Measurements from ENCODE around the gene GFI1B. TPM values are rescaled to one million over a fixed set of nuclear protein-coding genes. Genes with fewer than 3 reads are reported as not detected.

Gene GFI1B
- polyA plus RNA-seq, 1 donor from 2014 or later, result not detected

DNA sequence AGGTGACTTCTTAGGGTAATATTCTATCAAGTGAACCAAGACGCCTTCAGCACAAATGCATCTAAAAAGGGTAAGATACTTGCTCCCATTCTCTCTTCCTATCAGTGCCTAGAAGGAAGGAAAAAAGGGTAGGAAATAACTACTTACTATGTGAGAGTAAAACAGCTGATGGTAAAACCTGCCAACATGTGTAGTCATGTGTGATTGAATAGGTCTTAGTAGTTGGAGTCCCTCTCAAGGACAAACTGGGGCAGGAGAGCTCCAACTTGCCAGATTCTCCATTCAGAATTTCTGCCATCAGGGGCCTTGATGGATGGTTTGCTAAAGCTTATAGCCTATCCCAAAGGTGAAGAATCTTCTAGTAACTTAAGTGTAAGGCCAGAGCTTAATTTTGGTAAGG, 39.3 kb upstream of the GFI1B start:
- Histone ChIP-seq H3K27ac (ENCODE audit: low read length) (no peak overlapping the region), H2AFZ (ENCODE audit: low read depth, low read length) (no peak overlapping the region)

DNA sequence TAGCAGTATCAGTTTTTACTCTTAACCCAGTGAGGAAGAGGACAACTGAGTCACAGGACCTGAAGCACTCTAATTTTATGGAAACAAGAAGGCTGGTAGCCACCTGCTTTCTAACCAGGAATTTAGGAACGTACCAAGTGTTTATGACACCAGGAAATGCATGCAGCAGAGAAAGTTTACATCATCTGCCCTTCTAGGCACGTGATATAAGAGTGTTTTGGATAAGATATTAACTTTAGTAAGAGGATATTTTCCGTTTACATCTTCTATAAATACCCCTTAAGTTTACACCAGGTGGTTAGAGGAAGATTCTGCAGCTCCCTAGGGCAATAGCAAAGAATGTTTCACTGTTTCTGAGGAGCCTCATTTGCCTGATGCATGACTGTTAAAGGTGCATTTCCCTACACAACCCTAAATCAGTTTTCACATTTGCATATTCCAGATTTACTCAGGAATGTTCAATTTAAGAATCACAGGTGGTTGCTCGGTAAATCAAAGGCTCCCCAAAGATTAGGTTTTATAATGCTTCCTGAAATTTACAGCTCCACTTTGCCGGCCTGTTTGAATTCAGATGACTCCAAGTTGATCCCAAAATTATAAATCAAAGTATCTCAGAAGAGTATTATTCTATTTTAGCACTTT, 35.8 kb upstream of the GFI1B start:
- Histone ChIP-seq H3K4me2 (ENCODE audit: low read length) (peak overlapping the region; percentile 83), H3K9me3 (ENCODE audit: low read length) (no peaks in the 10 kb centered on the region), H3K9me2 (ENCODE audit: insufficient read depth, low read length) (no peaks in the 10 kb centered on the region), H3K79me2 (replicated peaks; ENCODE audit: insufficient read depth, low read length) (peaks cover 37% of the 10 kb centered on the region), H3K9ac (ENCODE audit: low read length) (no peak overlapping the region), H3K27me3 (ENCODE audit: insufficient read depth, low read depth, low read length) (no peaks in the 10 kb centered on the region), H3F3A (ENCODE audit: insufficient read depth, low read length, poor library complexity, severe bottlenecking) (no peaks in the 10 kb centered on the region), H3K4me3 (ENCODE audit: low read length) (peak overlapping the region; percentile 82), H3K27ac (ENCODE audit: low read length) (no peak overlapping the region), H3K36me3 (ENCODE audit: insufficient read depth, low read length) (no peaks in the 10 kb centered on the region), H4K20me1 (ENCODE audit: insufficient read depth) (no peaks in the 10 kb centered on the region), H2AFZ (ENCODE audit: low read depth, low read length) (no peak overlapping the region)
- no peak for TF ChIP-seq SMC3 (conservative IDR thresholded peaks at IDR 0.05; ENCODE audit: poor library complexity)
- no peak for TF ChIP-seq EZH2 (IDR thresholded peaks at IDR 0.05; ENCODE audit: borderline replicate concordance, insufficient read depth, low read length, poor library complexity, severe bottlenecking)
- no peak for TF ChIP-seq EP300 (conservative IDR thresholded peaks at IDR 0.05; ENCODE audit: poor library complexity, severe bottlenecking)
- TF ChIP-seq MXI1 (conservative IDR thresholded peaks at IDR 0.05; ENCODE audit: poor library complexity, severe bottlenecking), result no peak
- TF ChIP-seq TAF1 (IDR thresholded peaks at IDR 0.05; ENCODE audit: low read depth), result no peak
- TF ChIP-seq, protein P1, sequence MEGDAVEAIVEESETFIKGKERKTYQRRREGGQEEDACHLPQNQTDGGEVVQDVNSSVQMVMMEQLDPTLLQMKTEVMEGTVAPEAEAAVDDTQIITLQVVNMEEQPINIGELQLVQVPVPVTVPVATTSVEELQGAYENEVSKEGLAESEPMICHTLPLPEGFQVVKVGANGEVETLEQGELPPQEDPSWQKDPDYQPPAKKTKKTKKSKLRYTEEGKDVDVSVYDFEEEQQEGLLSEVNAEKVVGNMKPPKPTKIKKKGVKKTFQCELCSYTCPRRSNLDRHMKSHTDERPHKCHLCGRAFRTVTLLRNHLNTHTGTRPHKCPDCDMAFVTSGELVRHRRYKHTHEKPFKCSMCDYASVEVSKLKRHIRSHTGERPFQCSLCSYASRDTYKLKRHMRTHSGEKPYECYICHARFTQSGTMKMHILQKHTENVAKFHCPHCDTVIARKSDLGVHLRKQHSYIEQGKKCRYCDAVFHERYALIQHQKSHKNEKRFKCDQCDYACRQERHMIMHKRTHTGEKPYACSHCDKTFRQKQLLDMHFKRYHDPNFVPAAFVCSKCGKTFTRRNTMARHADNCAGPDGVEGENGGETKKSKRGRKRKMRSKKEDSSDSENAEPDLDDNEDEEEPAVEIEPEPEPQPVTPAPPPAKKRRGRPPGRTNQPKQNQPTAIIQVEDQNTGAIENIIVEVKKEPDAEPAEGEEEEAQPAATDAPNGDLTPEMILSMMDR (IDR thresholded peaks at IDR 0.05; ENCODE audit: poor library complexity, severe bottlenecking), result no peak
- no peak for TF ChIP-seq POLR2AphosphoS5 (IDR thresholded peaks at IDR 0.05)
- TF ChIP-seq, protein P2, sequence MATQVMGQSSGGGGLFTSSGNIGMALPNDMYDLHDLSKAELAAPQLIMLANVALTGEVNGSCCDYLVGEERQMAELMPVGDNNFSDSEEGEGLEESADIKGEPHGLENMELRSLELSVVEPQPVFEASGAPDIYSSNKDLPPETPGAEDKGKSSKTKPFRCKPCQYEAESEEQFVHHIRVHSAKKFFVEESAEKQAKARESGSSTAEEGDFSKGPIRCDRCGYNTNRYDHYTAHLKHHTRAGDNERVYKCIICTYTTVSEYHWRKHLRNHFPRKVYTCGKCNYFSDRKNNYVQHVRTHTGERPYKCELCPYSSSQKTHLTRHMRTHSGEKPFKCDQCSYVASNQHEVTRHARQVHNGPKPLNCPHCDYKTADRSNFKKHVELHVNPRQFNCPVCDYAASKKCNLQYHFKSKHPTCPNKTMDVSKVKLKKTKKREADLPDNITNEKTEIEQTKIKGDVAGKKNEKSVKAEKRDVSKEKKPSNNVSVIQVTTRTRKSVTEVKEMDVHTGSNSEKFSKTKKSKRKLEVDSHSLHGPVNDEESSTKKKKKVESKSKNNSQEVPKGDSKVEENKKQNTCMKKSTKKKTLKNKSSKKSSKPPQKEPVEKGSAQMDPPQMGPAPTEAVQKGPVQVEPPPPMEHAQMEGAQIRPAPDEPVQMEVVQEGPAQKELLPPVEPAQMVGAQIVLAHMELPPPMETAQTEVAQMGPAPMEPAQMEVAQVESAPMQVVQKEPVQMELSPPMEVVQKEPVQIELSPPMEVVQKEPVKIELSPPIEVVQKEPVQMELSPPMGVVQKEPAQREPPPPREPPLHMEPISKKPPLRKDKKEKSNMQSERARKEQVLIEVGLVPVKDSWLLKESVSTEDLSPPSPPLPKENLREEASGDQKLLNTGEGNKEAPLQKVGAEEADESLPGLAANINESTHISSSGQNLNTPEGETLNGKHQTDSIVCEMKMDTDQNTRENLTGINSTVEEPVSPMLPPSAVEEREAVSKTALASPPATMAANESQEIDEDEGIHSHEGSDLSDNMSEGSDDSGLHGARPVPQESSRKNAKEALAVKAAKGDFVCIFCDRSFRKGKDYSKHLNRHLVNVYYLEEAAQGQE (IDR thresholded peaks at IDR 0.05; ENCODE audit: borderline replicate concordance), result no peak
- no peak for TF ChIP-seq RAD21 (conservative IDR thresholded peaks at IDR 0.05)

More for the DNA sequence above, 39.3 kb upstream of the GFI1B start:
- no peak for TF ChIP-seq MXI1 (conservative IDR thresholded peaks at IDR 0.05; ENCODE audit: poor library complexity, severe bottlenecking)
- TF ChIP-seq SMC3 (conservative IDR thresholded peaks at IDR 0.05; ENCODE audit: poor library complexity), result no peak
- no peak for TF ChIP-seq RAD21 (conservative IDR thresholded peaks at IDR 0.05)
- no peak for TF ChIP-seq POLR2AphosphoS5 (IDR thresholded peaks at IDR 0.05)
- TF ChIP-seq, protein P2 (IDR thresholded peaks at IDR 0.05; ENCODE audit: borderline replicate concordance), result no peak
- TF ChIP-seq EZH2 (IDR thresholded peaks at IDR 0.05; ENCODE audit: borderline replicate concordance, insufficient read depth, low read length, poor library complexity, severe bottlenecking), result no peak
- no peak for TF ChIP-seq TAF1 (IDR thresholded peaks at IDR 0.05; ENCODE audit: low read depth)
- TF ChIP-seq, protein P1 (IDR thresholded peaks at IDR 0.05; ENCODE audit: poor library complexity, severe bottlenecking), result no peak
- no peak overlapping the region for H3K9ac ChIP-seq (ENCODE audit: low read length)
- peaks cover 47% of the 10 kb centered on the region for H3K79me2 ChIP-seq (replicated peaks; ENCODE audit: insufficient read depth, low read length)
- H3K27me3 ChIP-seq (ENCODE audit: insufficient read depth, low read depth, low read length), result no peaks in the 10 kb centered on the region
- H3F3A ChIP-seq (ENCODE audit: insufficient read depth, low read length, poor library complexity, severe bottlenecking), result no peaks in the 10 kb centered on the region
- H3K36me3 ChIP-seq (ENCODE audit: insufficient read depth, low read length), result no peaks in the 10 kb centered on the region
- no peak overlapping the region for H3K4me3 ChIP-seq (ENCODE audit: low read length)
- no peak overlapping the region for H3K4me2 ChIP-seq (ENCODE audit: low read length)
- no peaks in the 10 kb centered on the region for H4K20me1 ChIP-seq (ENCODE audit: insufficient read depth)
- H3K9me3 ChIP-seq (ENCODE audit: low read length), result no peaks in the 10 kb centered on the region
- no peaks in the 10 kb centered on the region for H3K9me2 ChIP-seq (ENCODE audit: insufficient read depth, low read length)
